ENCODE results near the gene AUTS2.

Gene AUTS2

GRCh38 chr7:70836946-70837345 is 1238.7 kb downstream of the AUTS2 start:
- no peak for DNase-seq

- no peak for DNase-seq
These were observed 1239.3 kb downstream of the AUTS2 start for GRCh38 chr7:70837589-70837988.

- DNase-seq, result no peak
These were observed 1240.1 kb downstream of the AUTS2 start for GRCh38 chr7:70838292-70838907.

Measured in NK-92 treated with Interleukin-12 subunit alpha and Interleukin-12 subunit beta, amount 100 ng/mL, for 24 hours (cell line).